Measurements from ENCODE around the gene MATN3. TPM values are rescaled to one million over a fixed set of nuclear protein-coding genes. Genes with fewer than 3 reads are reported as not detected.
"Not testable (repeated sequence)": the region's sequence is repeated elsewhere in the genome, so short reads cannot be mapped to it uniquely, and the experiment has no call there.

Gene MATN3
- total and polyA plus RNA-seq, 2 of the 8 experiments (the other 6 are each of a cell fraction or from before 2014, with no cell fraction given) = 3.0 to 9.9 TPM

DNA sequence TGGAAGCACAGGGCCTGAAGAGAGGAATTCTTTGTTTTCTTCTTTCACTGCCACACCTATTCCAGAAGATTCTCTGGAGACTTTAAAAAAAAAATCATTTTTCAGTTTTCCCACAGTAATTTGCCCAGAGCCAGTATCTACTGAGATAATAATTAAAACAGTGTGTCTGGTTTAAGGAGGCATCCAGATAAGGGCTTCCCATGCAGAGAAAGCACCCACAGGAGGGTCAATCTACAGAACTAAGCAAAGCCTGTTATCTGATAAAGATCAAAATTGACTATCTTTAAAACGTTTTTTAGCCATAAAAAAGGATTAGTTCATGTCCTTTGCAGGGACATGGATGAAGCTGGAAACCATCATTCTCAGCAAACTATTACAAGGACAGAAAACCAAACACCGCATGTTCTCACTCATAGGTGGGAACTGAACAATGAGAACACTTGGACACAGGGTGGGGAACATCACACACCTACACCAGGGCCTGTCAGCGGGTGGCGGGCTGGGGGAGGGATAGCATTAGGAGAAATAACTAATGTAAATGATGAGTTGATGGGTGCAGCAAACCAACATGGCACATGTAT is 33.3 kb upstream of the MATN3 start:
- H2BK12ac ChIP-seq (ENCODE audit: low read depth, low read length); H2BK5ac ChIP-seq (ENCODE audit: low read depth, low read length); H3K27ac ChIP-seq (ENCODE audit: low read depth, low read length); H4K8ac ChIP-seq (ENCODE audit: extremely low read depth, insufficient read depth, low read length); H3K9ac ChIP-seq (replicated peaks in 1 of 4; ENCODE audit: extremely low read depth in 1 of 4, low read depth in 3 of 4, low read length in 3 of 4); H2BK20ac ChIP-seq (ENCODE audit: low read length); H2AFZ ChIP-seq (ENCODE audit: low read length); H4K5ac ChIP-seq (ENCODE audit: insufficient read length, low read depth, low read length); H3K56ac ChIP-seq (replicated peaks; ENCODE audit: insufficient read length, low read depth, low read length); H4K91ac ChIP-seq (replicated peaks; ENCODE audit: insufficient read length, low read length); H3K4me2 ChIP-seq (ENCODE audit: insufficient read depth in 1 of 2, low read depth in 2 of 2, low read length in 2 of 2); H3K4me3 ChIP-seq (ENCODE audit: extremely low read depth in 1 of 4, insufficient read depth in 2 of 4, low read depth in 3 of 4, low read length in 4 of 4); H3K18ac ChIP-seq (ENCODE audit: extremely low read depth, low read length); POLR2A ChIA-PET (ENCODE audit: partially characterized antibody); H2BK120ac ChIP-seq (replicated peaks; ENCODE audit: low read depth, low read length); H4K20me1 ChIP-seq (replicated peaks in 1 of 2; ENCODE audit: control insufficient read depth in 1 of 2, insufficient read depth in 2 of 2, low read length in 2 of 2); FAIRE-seq; H3K27me3 ChIP-seq (replicated peaks in 1 of 4; ENCODE audit: control insufficient read depth in 3 of 4, extremely low read depth in 1 of 4, insufficient read depth in 3 of 4, low read length in 3 of 4); H3K4ac ChIP-seq (replicated peaks; ENCODE audit: insufficient read length, low read depth, low read length); H2AK5ac ChIP-seq (ENCODE audit: low read depth, low read length); H3K36me3 ChIP-seq (ENCODE audit: control insufficient read depth in 2 of 4, insufficient read depth in 4 of 4, low read length in 3 of 4); H3K9me3 ChIP-seq (ENCODE audit: insufficient read depth in 2 of 2, low read depth in 1 of 2, low read length in 1 of 2); H3K23ac ChIP-seq (ENCODE audit: insufficient read length); H3K14ac ChIP-seq (ENCODE audit: insufficient read length); H3K23me2 ChIP-seq (ENCODE audit: low read depth, low read length); H3K4me1 ChIP-seq (replicated peaks in 1 of 4; ENCODE audit: control insufficient read depth in 3 of 4, insufficient read depth in 4 of 4, low read length in 3 of 4); H3K79me1 ChIP-seq (ENCODE audit: low read depth, low read length); DNase-seq (ENCODE audit: low read depth in 1 of 2, low spot score in 2 of 2); H2BK15ac ChIP-seq (ENCODE audit: low read length): not testable (repeated sequence)
- CTCF ChIA-PET (ENCODE audit: partially characterized antibody) = interaction anchor here (1.4 to 7.5 kb wide), 3 partner anchors 30 to 60 kb away, joined by 5 to 57 read pairs (median 35); no protein-coding TSS in a partner anchor
- peaks cover 22 to 94% of the 10 kb centered on the region in 2 experiments for H3K79me2 ChIP-seq (ENCODE audit: control insufficient read depth in 1 of 2, insufficient read depth in 2 of 2, low read length in 2 of 2)
- WGBS, 2 experiments (ENCODE audit: extremely low coverage in 1 of 2, insufficient coverage in 1 of 2, insufficient read length in 1 of 2, insufficient replicate concordance in 2 of 2, low coverage in 1 of 2, low lambda C conversion rate in 2 of 2, missing lambda C conversion rate in 1 of 2) = 82% methylated on average over 4 of the region's 4 CpGs; no CpG with 5 or more reads in 1 of the 2 experiments

Measured in H1 (cell line).